H9 (cell line): ENCODE data around the gene CFP. TPM values are rescaled to one million over a fixed set of nuclear protein-coding genes. Genes with fewer than 3 reads are reported as not detected.

Source experiments
- DNase-seq: peaks from one replicate; pipeline ENCODE4 v3.0.0-alpha.2; 2017
- H2AFZ ChIP-seq: one replicate; pipeline ENCODE4 v1.6.1; 2013; ENCODE audit warnings: mild to moderate bottlenecking, low read length, control low read depth, moderate library complexity
- H2AK5ac ChIP-seq: 2 replicates; pipeline ENCODE4 v1.6.1; 2013; ENCODE audit warnings: low read length, control low read depth, mixed read lengths; ENCODE audit not compliant: insufficient read length
- H2BK120ac ChIP-seq: one replicate; pipeline ENCODE4 v1.6.1; 2013; ENCODE audit warnings: low read depth, mild to moderate bottlenecking, low read length, control low read depth, inconsistent platforms; ENCODE audit not compliant: poor library complexity, severe bottlenecking
- H2BK12ac ChIP-seq: 2 replicates; pipeline ENCODE4 v1.6.1; 2013; ENCODE audit warnings: low read length, control low read depth, mixed read lengths, low read depth; ENCODE audit not compliant: insufficient read length
- H2BK15ac ChIP-seq: 2 replicates; pipeline ENCODE4 v1.6.1; 2013; ENCODE audit warnings: low read depth, low read length, control low read depth
- H2BK20ac ChIP-seq: one replicate; pipeline ENCODE4 v1.6.1; 2013; ENCODE audit warnings: low read depth, mild to moderate bottlenecking, low read length, control low read depth, inconsistent platforms; ENCODE audit not compliant: poor library complexity, severe bottlenecking
- H2BK5ac ChIP-seq: 2 replicates; pipeline ENCODE4 v1.6.1; 2013; ENCODE audit warnings: low read length, control low read depth, mixed read lengths; ENCODE audit not compliant: insufficient read length
- H3K14ac ChIP-seq: 2 replicates; pipeline ENCODE4 v1.6.1; 2013; ENCODE audit warnings: low read length, control low read depth; ENCODE audit not compliant: insufficient read depth
- H3K18ac ChIP-seq: 2 replicates; pipeline ENCODE4 v1.6.1; 2013; ENCODE audit warnings: low read depth, mild to moderate bottlenecking, mixed read lengths, low read length, control low read depth; ENCODE audit not compliant: insufficient read length
- H3K23ac ChIP-seq: 2 replicates; pipeline ENCODE4 v1.6.1; 2013; ENCODE audit warnings: low read length, control low read depth, mixed read lengths, low read depth; ENCODE audit not compliant: insufficient read length
- H3K23me2 ChIP-seq: 2 replicates; pipeline ENCODE4 v1.6.1; 2013; ENCODE audit warnings: low read depth, mild to moderate bottlenecking, mixed read lengths, low read length, control low read depth; ENCODE audit not compliant: insufficient read length, poor library complexity, severe bottlenecking
- H3K27ac ChIP-seq: 2 replicates; pipeline ENCODE4 v1.5.1; 2013; ENCODE audit warnings: low read length, control low read depth, mixed read lengths, low read depth; ENCODE audit not compliant: insufficient read length
- H3K27me3 ChIP-seq: 2 replicates; pipeline ENCODE4 v1.6.1; 2013; ENCODE audit warnings: low read length, control low read depth, inconsistent platforms; ENCODE audit not compliant: insufficient read depth
- H3K4ac ChIP-seq: 2 replicates; pipeline ENCODE4 v1.6.1; 2013; ENCODE audit warnings: low read depth, mild to moderate bottlenecking, control low read depth, inconsistent platforms, low read length, moderate library complexity
- H3K4me1 ChIP-seq: 2 replicates; pipeline ENCODE4 v1.6.1; 2013; ENCODE audit warnings: low read length, control low read depth, inconsistent platforms; ENCODE audit not compliant: insufficient read depth
- H3K4me2 ChIP-seq: 2 replicates; pipeline ENCODE4 v1.6.1; 2013; ENCODE audit warnings: low read length, control low read depth, mixed read lengths; ENCODE audit not compliant: insufficient read length, insufficient read depth
- H3K56ac ChIP-seq: 2 replicates; pipeline ENCODE4 v1.6.1; 2013; ENCODE audit warnings: low read depth, mild to moderate bottlenecking, mixed read lengths, low read length, control low read depth; ENCODE audit not compliant: insufficient read length
- H3K79me1 ChIP-seq: 2 replicates; pipeline ENCODE4 v1.6.1; 2013; ENCODE audit warnings: low read depth, mild to moderate bottlenecking, moderate library complexity, low read length, control low read depth, inconsistent platforms; ENCODE audit not compliant: insufficient read depth, poor library complexity, severe bottlenecking
- H3K79me2 ChIP-seq: 2 replicates; pipeline ENCODE4 v1.6.1; 2013; ENCODE audit warnings: low read length, control low read depth, inconsistent platforms; ENCODE audit not compliant: insufficient read depth
- H3K9ac ChIP-seq: 2 replicates; pipeline ENCODE4 v1.6.1; 2013; ENCODE audit warnings: low read length, control low read depth, mixed read lengths; ENCODE audit not compliant: insufficient read length; ENCODE audit errors: extremely low read depth
- H3K9me3 ChIP-seq: one replicate; pipeline ENCODE4 v1.6.1; 2013; ENCODE audit warnings: low read depth, low read length, inconsistent platforms; ENCODE audit not compliant: control insufficient read depth
- H3T11ph ChIP-seq: one replicate; pipeline ENCODE4 v1.6.1; 2013; ENCODE audit warnings: mild to moderate bottlenecking, low read length, control low read depth, inconsistent platforms
- H4K20me1 ChIP-seq: one replicate; pipeline ENCODE4 v1.6.1; 2013; ENCODE audit not compliant: control insufficient read depth, insufficient read length, insufficient read depth
- H4K5ac ChIP-seq: 2 replicates; pipeline ENCODE4 v1.6.1; 2013; ENCODE audit warnings: low read depth, mild to moderate bottlenecking, mixed read lengths, low read length, control low read depth; ENCODE audit not compliant: insufficient read length
- H4K8ac ChIP-seq: replicated peaks from 2 replicates; pipeline ENCODE4 v1.6.1; 2013; ENCODE audit warnings: low read length, control low read depth, mixed read lengths, low read depth; ENCODE audit not compliant: insufficient read length
- H4K91ac ChIP-seq: 2 replicates; pipeline ENCODE4 v1.6.1; 2013; ENCODE audit warnings: low read depth, mild to moderate bottlenecking, moderate library complexity, mixed read lengths, low read length, control low read depth; ENCODE audit not compliant: insufficient read length
- H3K27ac Mint-ChIP-seq, 3 experiments: 2 replicates in 2 of 3; 3 replicates in 1 of 3; pipeline ENCODE4 v1.8.0; 2020 to 2021; ENCODE audit warnings: mixed read lengths in 3 of 3, mild to moderate bottlenecking in 1 of 3, moderate library complexity in 1 of 3
- H3K27me3 Mint-ChIP-seq: 2 replicates; pipeline ENCODE4 v1.8.0; 2021; ENCODE audit warnings: low read depth, mild to moderate bottlenecking, moderate library complexity, mixed read lengths
- H3K36me3 Mint-ChIP-seq, 3 experiments: 2 replicates in 2 of 3; 3 replicates in 1 of 3; pipeline ENCODE4 v1.8.0; 2020 to 2021; ENCODE audit warnings: low read depth in 3 of 3, mixed read lengths in 3 of 3; ENCODE audit not compliant: insufficient read depth in 1 of 3
- H3K4me1 Mint-ChIP-seq, 2 experiments: 2 replicates each; pipeline ENCODE4 v1.8.0; 2020; ENCODE audit warnings: mixed read lengths in 2 of 2
- H3K4me3 Mint-ChIP-seq, 2 experiments: 2 replicates in 1 of 2; 3 replicates in 1 of 2; pipeline ENCODE4 v1.8.0; 2020 to 2021; ENCODE audit warnings: mild to moderate bottlenecking in 2 of 2, mixed read lengths in 2 of 2, moderate library complexity in 1 of 2
- H3K9me3 Mint-ChIP-seq, 2 experiments: 2 replicates in 1 of 2; 3 replicates in 1 of 2; pipeline ENCODE4 v1.8.0; 2020; ENCODE audit warnings: mild to moderate bottlenecking in 2 of 2, mixed read lengths in 2 of 2, moderate library complexity in 1 of 2
- CTCF ChIP-seq: fragments of 200-600 bp; sonication (generic); conservative IDR thresholded peaks from 3 replicates; pipeline ENCODE4 v1.8.0; 2021; ENCODE audit warnings: antibody characterized with exemption, mild to moderate bottlenecking
- WGBS: extraction: QIAGEN DNeasy Blood & Tissue Kit; methylation state at CpG from one replicate; pipeline ENCODE4 v1.1.7; 2013; ENCODE audit warnings: missing lambda C conversion rate, low lambda C conversion rate, mixed read lengths; ENCODE audit not compliant: insufficient read length; ENCODE audit errors: extremely low coverage; 5-methylcytosine and 5-hydroxymethylcytosine counted together
- total RNA-seq: library from RNA; stranded (reverse); gene quantifications from 2 replicates; pipeline ENCODE4 v1.2.1, GENCODE V29; 2021

CFP gene
- total RNA-seq, 1 experiment from 2014 or later: 2.3 TPM

- no peak overlapping the region for H3K23ac ChIP-seq
- no peaks in the 10 kb centered on the region for H3K23me2 ChIP-seq
- H2BK120ac ChIP-seq: no peak overlapping the region
- H3K4ac ChIP-seq: no peak overlapping the region
- H3T11ph ChIP-seq: no peak overlapping the region
- H3K27ac ChIP-seq: no peak overlapping the region
- no peak overlapping the region for H2AK5ac ChIP-seq
- no peaks in the 10 kb centered on the region for H4K20me1 ChIP-seq
- peaks cover 67 to 73% of the 10 kb centered on the region in 2 experiments for H3K9me3 Mint-ChIP-seq
- WGBS: no CpG with 5 or more reads among the region's 14 CpGs
- H3K4me2 ChIP-seq: no peak overlapping the region
- H2BK20ac ChIP-seq: no peak overlapping the region
- H3K4me1 Mint-ChIP-seq: peaks cover 0 to 12% of the 10 kb centered on the region in 2 experiments; a peak in 2 of 4 replicates
- no peak overlapping the region for H3K56ac ChIP-seq
- no peaks in the 10 kb centered on the region for H3K79me2 ChIP-seq
- no peaks in the 10 kb centered on the region; the same call in 1 of the 2 replicates for H3K4me1 ChIP-seq
- no peaks in the 10 kb centered on the region; the same call in 1 of the 2 replicates for H3K27me3 Mint-ChIP-seq
- no peak overlapping the region for H4K8ac ChIP-seq
- no peak for TF ChIP-seq CTCF
- H2BK5ac ChIP-seq: no peak overlapping the region
- no peak overlapping the region for H3K14ac ChIP-seq
- H3K79me1 ChIP-seq: no peaks in the 10 kb centered on the region
- H2AFZ ChIP-seq: no peak overlapping the region
- H3K36me3 Mint-ChIP-seq: peaks cover 59 to 62% (median 60%) of the 10 kb centered on the region in 3 experiments
- H3K27me3 ChIP-seq: no peaks in the 10 kb centered on the region
- no peak for DNase-seq
- no peak overlapping the region for H3K9ac ChIP-seq
- no peak overlapping the region for H3K4me3 Mint-ChIP-seq
- H3K27ac Mint-ChIP-seq: no peak overlapping the region
- H3K18ac ChIP-seq: no peak overlapping the region
- H2BK12ac ChIP-seq: no peak overlapping the region
- peaks cover 48% of the 10 kb centered on the region for H3K9me3 ChIP-seq
- no peak overlapping the region for H4K5ac ChIP-seq
- no peak overlapping the region for H2BK15ac ChIP-seq
- no peak overlapping the region for H4K91ac ChIP-seq
These were observed 9.1 kb upstream of the CFP start for GRCh38 chrX:47638816-47639215.
